SK-N-SH treated with all-trans-retinoic acid at 6 μM for 48 hours (cell line): ENCODE results near the gene PSMC3IP.

Experiments used
- ARNTL ChIP-seq: fragments of 450-650 bp; formaldehyde crosslinking; IDR thresholded peaks from 2 replicates; pipeline ENCODE4 v1.5.0; 2020; ENCODE audit warnings: low read depth, mild to moderate bottlenecking, moderate library complexity, borderline replicate concordance
- CSDC2 ChIP-seq: fragments of 250-450 bp; sonication (Bioruptor Pico); IDR thresholded peaks from 2 replicates; pipeline ENCODE4 v1.5.0; 2020; ENCODE audit warnings: mild to moderate bottlenecking, moderate library complexity
- TOX ChIP-seq: fragments of 250-450 bp; sonication (Bioruptor Pico); IDR thresholded peaks from 2 replicates; pipeline ENCODE4 v1.8.0; 2021; ENCODE audit warnings: mild to moderate bottlenecking, moderate library complexity, borderline replicate concordance
- ZFP3 ChIP-seq: fragments of 250-450 bp; sonication (Bioruptor Pico); IDR thresholded peaks from 2 replicates; pipeline ENCODE4 v1.5.0; 2020; ENCODE audit warnings: mild to moderate bottlenecking, moderate library complexity
- ZNF565 ChIP-seq: fragments of 450-650 bp; formaldehyde crosslinking; conservative IDR thresholded peaks from 2 replicates; pipeline ENCODE4 v1.5.0; 2020; ENCODE audit warnings: low read depth, mild to moderate bottlenecking, moderate library complexity
- TF ChIP-seq, protein P1 (sequence below): fragments of 250-450 bp; sonication (Bioruptor Pico); IDR thresholded peaks from 2 replicates; pipeline ENCODE4 v1.5.0; 2020; ENCODE audit warnings: mild to moderate bottlenecking, moderate library complexity

DNA sequence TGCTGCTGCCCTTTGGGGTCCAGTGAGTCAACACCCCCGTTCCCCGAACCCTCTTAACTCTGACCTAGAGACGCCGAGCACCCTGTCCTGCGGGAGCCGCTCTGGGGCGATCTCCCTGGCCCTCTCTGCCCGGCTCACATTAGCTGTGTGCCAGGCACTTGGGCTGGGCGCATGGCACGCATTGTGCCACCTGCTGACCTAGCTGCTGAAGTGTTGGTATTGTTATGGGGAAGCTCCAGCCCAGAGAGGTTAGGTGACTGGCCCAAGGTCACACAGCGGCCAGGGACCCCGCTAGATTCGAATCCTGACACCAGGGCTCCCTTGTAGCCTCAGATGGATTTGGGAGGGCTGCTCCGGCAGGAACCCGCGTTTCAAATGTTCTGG is 23.7 kb downstream of the PSMC3IP start:
- no peak for TF ChIP-seq ARNTL (CRISPR knock-in tag)
- no peak for TF ChIP-seq TOX (CRISPR knock-in tag)
- TF ChIP-seq, protein P1, sequence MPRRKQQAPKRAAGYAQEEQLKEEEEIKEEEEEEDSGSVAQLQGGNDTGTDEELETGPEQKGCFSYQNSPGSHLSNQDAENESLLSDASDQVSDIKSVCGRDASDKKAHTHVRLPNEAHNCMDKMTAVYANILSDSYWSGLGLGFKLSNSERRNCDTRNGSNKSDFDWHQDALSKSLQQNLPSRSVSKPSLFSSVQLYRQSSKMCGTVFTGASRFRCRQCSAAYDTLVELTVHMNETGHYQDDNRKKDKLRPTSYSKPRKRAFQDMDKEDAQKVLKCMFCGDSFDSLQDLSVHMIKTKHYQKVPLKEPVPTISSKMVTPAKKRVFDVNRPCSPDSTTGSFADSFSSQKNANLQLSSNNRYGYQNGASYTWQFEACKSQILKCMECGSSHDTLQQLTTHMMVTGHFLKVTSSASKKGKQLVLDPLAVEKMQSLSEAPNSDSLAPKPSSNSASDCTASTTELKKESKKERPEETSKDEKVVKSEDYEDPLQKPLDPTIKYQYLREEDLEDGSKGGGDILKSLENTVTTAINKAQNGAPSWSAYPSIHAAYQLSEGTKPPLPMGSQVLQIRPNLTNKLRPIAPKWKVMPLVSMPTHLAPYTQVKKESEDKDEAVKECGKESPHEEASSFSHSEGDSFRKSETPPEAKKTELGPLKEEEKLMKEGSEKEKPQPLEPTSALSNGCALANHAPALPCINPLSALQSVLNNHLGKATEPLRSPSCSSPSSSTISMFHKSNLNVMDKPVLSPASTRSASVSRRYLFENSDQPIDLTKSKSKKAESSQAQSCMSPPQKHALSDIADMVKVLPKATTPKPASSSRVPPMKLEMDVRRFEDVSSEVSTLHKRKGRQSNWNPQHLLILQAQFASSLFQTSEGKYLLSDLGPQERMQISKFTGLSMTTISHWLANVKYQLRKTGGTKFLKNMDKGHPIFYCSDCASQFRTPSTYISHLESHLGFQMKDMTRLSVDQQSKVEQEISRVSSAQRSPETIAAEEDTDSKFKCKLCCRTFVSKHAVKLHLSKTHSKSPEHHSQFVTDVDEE (CRISPR knock-in tag), result no peak
- no peak for TF ChIP-seq ZNF565
- TF ChIP-seq ZFP3 (CRISPR knock-in tag), result no peak
- TF ChIP-seq CSDC2 (CRISPR knock-in tag), result no peak
